CD4-positive, alpha-beta memory T cell (primary cell): ENCODE results near the gene SEMA4A. TPM values are rescaled to one million over a fixed set of nuclear protein-coding genes. Genes with fewer than 3 reads are reported as not detected.
A peak's percentile ranks its signal among the peaks of the same experiment; 100 is the strongest.

Experiments
- CTCF ChIA-PET: fragments of 350-600 bp; sonication (Branson Sonifier 250); formaldehyde crosslinking; loops from one replicate; lab custom pipeline; 2021; ENCODE audit warnings: inconsistent platforms; ENCODE audit not compliant: partially characterized antibody; lab: Charles Lee
- POLR2A ChIA-PET: fragments of 350-600 bp; sonication (Branson Sonifier 250); formaldehyde crosslinking; loops from one replicate; lab custom pipeline; 2021; ENCODE audit not compliant: partially characterized antibody; lab: Charles Lee
- DNase-seq, 5 donors: peaks; one replicate each; pipeline versions ENCODE4 v3.0.0 to v3.0.0-alpha.2; 2020 to 2022; ENCODE audit warnings: mixed read lengths in 1 of 5
- H3K27ac ChIP-seq: one replicate; pipeline ENCODE4 v1.7.0; 2013; ENCODE audit warnings: low read depth, low read length
- H3K27me3 ChIP-seq: 2 replicates; pipeline ENCODE4 v1.7.0; 2013; ENCODE audit warnings: mild to moderate bottlenecking, low read length, moderate library complexity; ENCODE audit not compliant: insufficient read depth
- H3K36me3 ChIP-seq: 2 replicates; pipeline ENCODE4 v1.7.0; 2013; ENCODE audit warnings: mild to moderate bottlenecking, low read length, moderate library complexity; ENCODE audit not compliant: insufficient read depth
- H3K4me1 ChIP-seq: 2 replicates; pipeline ENCODE4 v1.7.0; 2013; ENCODE audit warnings: mild to moderate bottlenecking, low read length, moderate library complexity; ENCODE audit not compliant: insufficient read depth
- H3K4me3 ChIP-seq, 2 donors: one replicate each; pipeline ENCODE4 v1.7.0; 2013; ENCODE audit warnings: low read length in 2 of 2, mild to moderate bottlenecking in 1 of 2
- H3K9me3 ChIP-seq, 2 donors: one replicate each; pipeline ENCODE4 v1.7.0; 2013; ENCODE audit warnings: low read length in 2 of 2, control low read depth in 1 of 2; ENCODE audit not compliant: control insufficient read depth in 1 of 2
- H3K27ac Mint-ChIP-seq, 7 donors: one replicate each; pipeline ENCODE4 v1.8.0; 2020 to 2021; ENCODE audit warnings: mixed read lengths in 7 of 7, mild to moderate bottlenecking in 6 of 7, inconsistent platforms in 3 of 7, moderate library complexity in 3 of 7
- H3K27me3 Mint-ChIP-seq, 2 donors: one replicate each; pipeline ENCODE4 v1.8.0; 2020 to 2021; ENCODE audit warnings: mixed read lengths in 2 of 2
- H3K36me3 Mint-ChIP-seq, 2 donors: one replicate each; pipeline ENCODE4 v1.8.0; 2020 to 2021; ENCODE audit warnings: mixed read lengths in 2 of 2, inconsistent platforms in 1 of 2, mild to moderate bottlenecking in 1 of 2
- H3K4me1 Mint-ChIP-seq, 4 donors: one replicate each; pipeline ENCODE4 v1.8.0; 2020 to 2021; ENCODE audit warnings: mixed read lengths in 4 of 4, mild to moderate bottlenecking in 1 of 4
- H3K4me3 Mint-ChIP-seq, 8 donors: one replicate each; pipeline ENCODE4 v1.8.0; 2020 to 2021; ENCODE audit warnings: mixed read lengths in 8 of 8, mild to moderate bottlenecking in 7 of 8, moderate library complexity in 6 of 8, inconsistent platforms in 3 of 8
- H3K9me3 Mint-ChIP-seq, 8 donors: one replicate each; pipeline ENCODE4 v1.8.0; 2020 to 2021; ENCODE audit warnings: mixed read lengths in 8 of 8, mild to moderate bottlenecking in 5 of 8, inconsistent platforms in 3 of 8, moderate library complexity in 1 of 8
- intact Hi-C: fragments of 100-400 bp; cut with micrococcal nuclease; formaldehyde crosslinking; loops from one replicate; pipeline ENCODE4 v1.15.1; 2023
- polyA plus RNA-seq, 2 donors: library from polyadenylated mRNA; unstranded; fragments of 300-500 nt; fragmentation: Illumina TruSeq; gene quantifications; one replicate each; pipeline ENCODE4 v1.2.3, GENCODE V29; 2021
- total RNA-seq, 2 experiments: library from RNA; stranded (reverse); gene quantifications; one replicate each; pipeline ENCODE4 v1.2.3, GENCODE V29; 2021

Gene SEMA4A
- total and polyA plus RNA-seq, 4 experiments from 2014 or later, result 0.88 to 1.3 (median 1.2) TPM

DNA sequence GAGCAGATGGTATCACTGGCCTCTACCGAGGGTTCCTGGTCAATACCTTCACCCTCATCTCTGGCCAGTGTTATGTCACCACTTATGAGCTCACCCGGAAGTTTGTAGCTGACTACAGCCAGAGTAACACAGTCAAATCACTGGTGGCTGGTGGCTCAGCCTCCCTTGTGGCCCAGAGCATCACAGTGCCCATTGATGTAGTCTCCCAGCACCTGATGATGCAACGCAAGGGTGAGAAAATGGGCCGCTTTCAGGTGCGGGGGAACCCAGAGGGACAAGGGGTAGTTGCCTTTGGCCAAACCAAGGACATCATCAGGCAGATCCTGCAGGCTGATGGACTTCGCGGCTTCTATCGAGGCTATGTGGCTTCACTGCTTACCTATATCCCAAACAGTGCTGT lies 46.7 kb downstream of the SEMA4A start:
- ChIA-PET POLR2A (interaction anchor here (3.8 kb wide), 1 partner anchor 12 kb away, joined by 19 read pairs; the partner anchor contains the start of gene PMF1), CTCF (no interaction called here)
- Histone ChIP-seq H3K4me1 (peaks cover 63% of the 10 kb centered on the region), H3K36me3 (peaks cover 28% of the 10 kb centered on the region), H3K9me3 (no peaks in the 10 kb centered on the region), H3K27me3 (no peaks in the 10 kb centered on the region), H3K4me3 (no peak overlapping the region), H3K27ac (no peak overlapping the region)
- DNase-seq, result no peak
- Mint-ChIP-seq H3K9me3 (no peaks in the 10 kb centered on the region), H3K27ac (peak overlapping the region in 3 of 7 donors; percentile 65 to 82 (median 70)), H3K27me3 (no peaks in the 10 kb centered on the region), H3K4me3 (peak overlapping the region in 2 of 8 donors; percentile 24 to 25), H3K4me1 (peaks cover 30 to 54% (median 44%) of the 10 kb centered on the region in 4 donors), H3K36me3 (peaks cover 18 to 33% of the 10 kb centered on the region in 2 donors)
- intact Hi-C loops, result no loop called here

DNA sequence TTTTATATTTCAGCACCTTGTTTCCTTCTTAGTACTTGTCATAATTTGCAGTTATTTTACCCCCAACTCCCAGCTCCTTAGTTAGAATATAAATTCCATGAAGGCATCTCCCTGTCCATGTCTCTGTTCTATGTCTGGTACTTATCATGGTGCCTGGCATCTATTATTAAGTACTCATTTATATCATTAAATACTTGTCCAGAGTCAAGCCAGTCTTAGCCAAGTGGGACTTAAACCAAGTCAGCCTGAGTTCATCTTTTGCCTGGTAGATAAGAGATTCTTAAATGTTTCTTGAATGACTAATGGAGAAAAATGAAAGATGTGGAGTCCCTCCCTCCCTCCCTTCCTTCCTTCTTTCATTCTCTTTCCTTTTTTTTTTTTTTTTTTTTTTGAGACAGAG lies 49.9 kb downstream of the SEMA4A start:
- H3K4me3 ChIP-seq, result no peak overlapping the region
- Mint-ChIP-seq H3K4me1 (peaks cover 17 to 30% (median 22%) of the 10 kb centered on the region in 4 donors), H3K9me3 (no peaks in the 10 kb centered on the region), H3K27ac (no peak overlapping the region), H3K4me3 (no peak overlapping the region), H3K36me3 (peaks cover 18 to 41% of the 10 kb centered on the region in 2 donors), H3K27me3 (no peaks in the 10 kb centered on the region)
- H3K27me3 ChIP-seq, result no peaks in the 10 kb centered on the region
- peaks cover 27% of the 10 kb centered on the region for H3K36me3 ChIP-seq
- DNase-seq, result no peak
- CTCF ChIA-PET, result no interaction called here
- intact Hi-C loops, result no loop called here
- peaks cover 34% of the 10 kb centered on the region for H3K4me1 ChIP-seq
- H3K27ac ChIP-seq, result no peak overlapping the region
- no peaks in the 10 kb centered on the region for H3K9me3 ChIP-seq
- POLR2A ChIA-PET, result no interaction called here

DNA sequence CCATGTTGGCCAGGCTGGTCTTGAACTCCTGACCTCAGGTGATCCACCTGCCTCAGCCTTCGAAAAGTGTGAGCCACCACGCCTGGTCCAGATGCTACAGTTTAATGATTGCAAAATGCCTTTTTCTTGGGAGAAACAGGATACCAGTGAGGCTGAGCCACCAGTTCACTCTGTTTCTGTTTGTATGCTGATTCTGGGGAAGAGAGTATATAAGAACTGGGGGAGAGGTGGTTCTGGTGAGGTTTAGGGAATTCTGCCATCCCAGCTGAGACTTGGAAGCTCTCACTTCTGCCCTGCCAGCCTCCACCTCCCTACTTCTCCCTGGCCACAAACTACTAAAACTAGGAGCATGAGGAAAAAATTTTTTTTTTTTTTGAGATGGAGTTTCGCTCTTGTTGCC lies 51.3 kb downstream of the SEMA4A start:
- peaks cover 26 to 43% of the 10 kb centered on the region in 2 donors for H3K36me3 Mint-ChIP-seq
- ChIA-PET CTCF (no interaction called here), POLR2A (no interaction called here)
- intact Hi-C loops, result no loop called here
- DNase-seq, result no peak
- H3K4me1 Mint-ChIP-seq, result peaks cover 7 to 16% (median 10%) of the 10 kb centered on the region in 4 donors
- H3K4me1 ChIP-seq, result peaks cover 20% of the 10 kb centered on the region
- H3K4me3 Mint-ChIP-seq, result no peak overlapping the region
- H3K27me3 ChIP-seq, result no peaks in the 10 kb centered on the region
- no peaks in the 10 kb centered on the region for H3K9me3 ChIP-seq
- H3K9me3 Mint-ChIP-seq, result no peaks in the 10 kb centered on the region
- no peak overlapping the region for H3K27ac ChIP-seq
- peaks cover 28% of the 10 kb centered on the region for H3K36me3 ChIP-seq
- peak overlapping the region in 1 of 7 donors; percentile 7 for H3K27ac Mint-ChIP-seq
- H3K4me3 ChIP-seq, result no peak overlapping the region
- no peaks in the 10 kb centered on the region for H3K27me3 Mint-ChIP-seq

DNA sequence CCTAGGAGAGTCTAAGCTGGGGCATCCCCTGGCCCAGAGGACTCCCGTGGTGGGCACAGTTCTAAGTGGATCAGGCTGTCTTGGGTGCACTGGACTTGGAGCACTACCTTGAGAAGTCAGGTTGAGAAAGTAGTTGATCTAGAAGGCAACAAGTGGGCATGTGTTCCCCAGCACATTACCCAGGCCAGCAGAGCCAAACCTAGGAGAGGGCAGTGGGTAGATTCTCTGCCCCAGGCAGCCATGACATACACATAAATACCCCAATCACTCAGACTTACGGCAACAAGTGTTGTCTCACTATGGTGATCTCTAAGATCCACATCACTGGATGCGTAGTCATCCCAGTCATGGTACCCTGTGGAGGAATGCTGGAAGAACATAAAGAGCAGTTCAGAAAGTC lies 57.9 kb downstream of the SEMA4A start:
- Mint-ChIP-seq H3K9me3 (peaks cover 0 to 2% (median 0%) of the 10 kb centered on the region in 8 donors), H3K4me3 (peak overlapping the region in 4 of 8 donors; percentile 7 to 59 (median 26)), H3K27ac (peak overlapping the region in 5 of 7 donors; percentile 50 to 100 (median 80)), H3K27me3 (no peaks in the 10 kb centered on the region), H3K4me1 (peaks cover 9 to 34% (median 21%) of the 10 kb centered on the region in 4 donors), H3K36me3 (peaks cover 14 to 46% of the 10 kb centered on the region in 2 donors)
- DNase-seq, result no peak
- H3K27ac ChIP-seq, result no peak overlapping the region
- ChIA-PET CTCF (interaction anchor here (0.6 to 3.4 kb wide), 3 partner anchors 14 to 43 kb away, joined by 3 to 13 read pairs (median 3); no protein-coding TSS in a partner anchor), POLR2A (interaction anchor here (1.1 to 3.7 kb wide), 3 partner anchors 11 to 17 kb away, joined by 3 to 54 read pairs (median 19); partner anchors contain the start of gene SLC25A44)
- no peaks in the 10 kb centered on the region for H3K9me3 ChIP-seq
- H3K27me3 ChIP-seq, result no peaks in the 10 kb centered on the region
- intact Hi-C loops, result loop anchor here (5.0 kb wide), 1 partner anchor 279 kb away; the partner anchor contains the start of gene KHDC4
- peaks cover 18% of the 10 kb centered on the region for H3K36me3 ChIP-seq
- H3K4me1 ChIP-seq, result peaks cover 20% of the 10 kb centered on the region
- no peak overlapping the region for H3K4me3 ChIP-seq

DNA sequence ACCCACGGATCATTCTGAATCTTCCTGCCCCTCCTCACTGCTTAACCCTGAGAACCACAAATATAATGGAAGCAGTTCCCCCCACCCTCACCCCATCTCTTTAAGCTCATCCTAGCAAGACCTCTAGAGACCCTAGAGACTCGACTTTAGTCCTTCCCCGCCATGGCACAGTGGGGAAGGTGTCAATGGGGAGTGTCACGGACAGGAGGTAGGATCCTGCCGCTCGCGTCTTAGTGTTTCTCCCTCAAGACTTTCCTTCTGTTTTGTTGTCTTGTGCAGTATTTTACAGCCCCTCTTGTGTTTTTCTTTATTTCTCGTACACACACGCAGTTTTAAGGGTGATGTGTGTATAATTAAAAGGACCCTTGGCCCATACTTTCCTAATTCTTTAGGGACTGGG lies 58.7 kb downstream of the SEMA4A start:
- Histone ChIP-seq H3K4me3 (peak overlapping the region; percentile 83 to 93), H3K27ac (peak overlapping the region; percentile 98), H3K9me3 (no peaks in the 10 kb centered on the region), H3K27me3 (no peaks in the 10 kb centered on the region), H3K36me3 (peaks cover 18% of the 10 kb centered on the region), H3K4me1 (peaks cover 20% of the 10 kb centered on the region)
- CTCF ChIA-PET, result interaction anchor here (0.6 to 5.2 kb wide), 6 partner anchors 10 to 122 kb away, joined by 3 to 65 read pairs (median 4); no protein-coding TSS in a partner anchor
- Mint-ChIP-seq H3K36me3 (peaks cover 14 to 42% of the 10 kb centered on the region in 2 donors), H3K27ac (peak overlapping the region; percentile 97 to 100 (median 99)), H3K4me1 (peaks cover 9 to 34% (median 23%) of the 10 kb centered on the region in 4 donors), H3K9me3 (peaks cover 0 to 2% (median 0%) of the 10 kb centered on the region in 8 donors), H3K27me3 (no peaks in the 10 kb centered on the region), H3K4me3 (peak overlapping the region; percentile 93 to 99 (median 96))
- POLR2A ChIA-PET, result interaction anchor here (0.7 to 3.8 kb wide), 27 partner anchors 12 to 353 kb away, joined by 3 to 54 read pairs (median 4); partner anchors contain the start of genes LAMTOR2, LMNA, MEF2D and SLC25A44
- DNase-seq, result no peak
- intact Hi-C loops, result loop anchor here (2.0 to 5.0 kb wide), 3 partner anchors 129 to 280 kb away; partner anchors contain the start of genes KHDC4, LAMTOR2 and MEX3A

DNA sequence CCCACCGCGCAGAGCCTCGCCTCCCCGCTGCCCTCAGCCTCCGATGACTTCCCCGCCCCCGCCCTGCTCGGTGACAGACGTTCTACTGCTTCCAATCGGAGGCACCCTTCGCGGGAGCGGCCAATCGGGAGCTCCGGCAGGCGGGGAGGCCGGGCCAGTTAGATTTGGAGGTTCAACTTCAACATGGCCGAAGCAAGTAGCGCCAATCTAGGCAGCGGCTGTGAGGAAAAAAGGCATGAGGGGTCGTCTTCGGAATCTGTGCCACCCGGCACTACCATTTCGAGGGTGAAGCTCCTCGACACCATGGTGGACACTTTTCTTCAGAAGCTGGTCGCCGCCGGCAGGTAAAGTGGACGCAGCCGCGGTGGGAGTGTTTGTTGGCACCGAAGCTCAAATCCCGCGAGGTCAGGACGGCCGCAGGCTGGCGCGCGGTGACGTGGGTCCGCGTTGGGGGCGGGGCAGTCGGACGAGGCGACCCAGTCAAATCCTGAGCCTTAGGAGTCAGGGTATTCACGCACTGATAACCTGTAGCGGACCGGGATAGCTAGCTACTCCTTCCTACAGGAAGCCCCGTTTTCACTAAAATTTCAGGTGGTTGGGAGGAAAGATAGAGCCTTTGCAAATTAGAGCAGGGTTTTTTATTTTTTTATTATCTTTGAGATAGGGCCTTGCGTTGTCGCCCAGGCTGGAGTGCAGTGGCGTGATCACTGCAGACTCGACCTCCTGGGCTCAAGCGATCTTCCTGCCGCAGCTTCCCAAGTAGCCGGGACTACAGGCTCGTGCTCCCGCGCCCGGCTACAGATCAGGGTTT lies 59.7 kb downstream of the SEMA4A start, which contains the start of gene PMF1:
Gene PMF1, plus strand, starts transcription at position 175 of the 811 bp plus-strand sequence. Its CDS starts 9 bp downstream, at position 184.
- Mint-ChIP-seq H3K9me3 (peaks cover 0 to 2% (median 0%) of the 10 kb centered on the region in 8 donors), H3K27me3 (no peaks in the 10 kb centered on the region), H3K36me3 (peaks cover 18 to 40% of the 10 kb centered on the region in 2 donors), H3K4me3 (peak within 1 kb of the TSS; percentile 93 to 99 (median 96)), H3K27ac (peak within 1 kb of the TSS; percentile 97 to 100 (median 99)), H3K4me1 (peaks cover 15 to 43% (median 31%) of the 10 kb centered on the region in 4 donors)
- ChIA-PET CTCF (interaction anchor here (0.7 to 5.2 kb wide), 14 partner anchors 11 to 125 kb away, joined by 3 to 65 read pairs (median 4); partner anchors contain the start of genes CCT3, SLC25A44, SMG5 and TSACC), POLR2A (interaction anchor here (0.7 to 3.8 kb wide), 40 partner anchors 9 to 354 kb away, joined by 3 to 54 read pairs (median 4); partner anchors contain the start of genes ARHGEF2, LAMTOR2, LMNA and MEF2D)
- peak; percentile 94 to 98 (median 95) for DNase-seq
- Histone ChIP-seq H3K36me3 (peaks cover 12% of the 10 kb centered on the region), H3K4me1 (peaks cover 29% of the 10 kb centered on the region), H3K4me3 (peak within 1 kb of the TSS; percentile 83 to 93), H3K9me3 (no peaks in the 10 kb centered on the region), H3K27me3 (no peaks in the 10 kb centered on the region), H3K27ac (peak within 1 kb of the TSS; percentile 98)
- intact Hi-C loops, result loop anchor here (1.0 to 5.0 kb wide), 5 partner anchors 20 to 281 kb away; partner anchors contain the start of genes KHDC4, LAMTOR2, MEX3A and SMG5
